DMS53 treated with DMSO at 0.1 percent for 48 hours (cell line): Measurements from ENCODE around the gene HHLA2.
"Not testable (repeated sequence)": the region's sequence is repeated elsewhere in the genome, so short reads cannot be mapped to it uniquely, and the experiment has no call there.

Source experiments
- DNase-seq: peaks from one replicate; lab custom pipeline; 2025; ENCODE audit not compliant: unreplicated experiment; lab: John Stamatoyannopoulos, UW

The HHLA2 gene

DNA sequence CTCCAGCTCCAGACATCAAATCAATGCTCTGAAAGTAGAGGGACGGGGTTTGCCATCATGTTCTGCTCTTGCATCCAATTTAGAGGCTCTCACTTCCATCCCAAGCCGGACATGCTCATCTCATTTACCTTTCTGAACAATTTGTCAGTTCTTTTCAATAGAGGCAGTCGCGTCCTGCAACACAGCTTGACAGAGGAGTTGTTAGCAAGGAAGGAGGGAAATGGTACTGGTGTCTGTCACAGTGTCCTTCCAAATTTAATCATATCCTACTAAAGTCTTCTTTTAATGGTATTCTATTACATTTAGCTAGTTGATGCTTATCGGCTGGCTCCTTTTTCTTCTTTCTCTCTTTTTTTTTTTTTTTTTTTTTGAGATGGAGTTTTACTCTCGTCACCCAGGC lies 45.6 kb downstream of the HHLA2 start:
- no peak for DNase-seq

DNA sequence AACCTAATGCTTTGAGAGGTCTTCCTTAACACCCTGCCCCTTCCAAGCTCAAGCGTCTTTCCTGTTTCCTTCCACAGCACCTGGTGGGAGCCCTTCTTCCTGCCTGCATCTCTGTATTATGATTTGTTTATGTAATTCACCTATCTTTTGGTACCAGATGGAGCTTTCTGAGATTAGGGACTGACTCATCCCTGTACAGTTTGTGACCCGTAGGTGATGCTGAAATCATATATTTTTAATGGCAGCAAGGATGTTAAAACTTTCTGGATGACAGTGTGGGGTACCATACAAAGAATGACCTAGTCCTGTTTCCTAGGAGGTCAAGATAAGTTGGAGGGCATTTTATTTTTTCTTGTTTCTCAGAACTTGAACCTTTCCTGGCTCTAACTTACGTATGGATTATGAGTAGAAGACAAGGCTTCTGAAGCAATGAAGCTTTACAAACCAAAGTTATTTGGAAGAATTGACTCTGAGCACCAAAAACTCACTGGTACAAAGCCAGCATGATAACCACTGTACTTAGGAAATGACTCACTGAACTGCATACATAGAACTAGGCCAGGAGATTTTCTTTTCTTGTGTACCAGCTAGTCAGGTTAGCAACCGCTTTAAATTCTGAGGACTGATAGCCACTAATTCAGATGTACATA lies 46.6 kb downstream of the HHLA2 start:
- no peak for DNase-seq

DNA sequence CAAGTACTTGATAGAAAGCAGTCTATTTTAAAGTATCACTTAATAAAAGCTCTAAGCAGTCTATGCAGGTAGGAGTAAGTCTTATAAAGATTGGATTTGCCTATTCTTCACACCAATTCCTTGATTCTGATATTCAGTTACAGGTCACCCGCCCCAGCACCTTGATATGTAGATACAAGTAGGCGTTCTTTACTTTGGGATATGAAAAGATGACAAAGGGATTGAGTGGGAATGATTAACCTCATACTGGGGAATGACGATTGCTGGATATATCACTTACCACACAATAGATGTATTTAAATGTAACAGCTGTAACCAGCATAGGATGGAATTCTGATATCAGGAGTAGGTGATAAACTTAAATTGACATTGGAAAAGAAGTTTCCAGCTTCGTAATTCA lies 47.1 kb downstream of the HHLA2 start:
- no peak for DNase-seq

DNA sequence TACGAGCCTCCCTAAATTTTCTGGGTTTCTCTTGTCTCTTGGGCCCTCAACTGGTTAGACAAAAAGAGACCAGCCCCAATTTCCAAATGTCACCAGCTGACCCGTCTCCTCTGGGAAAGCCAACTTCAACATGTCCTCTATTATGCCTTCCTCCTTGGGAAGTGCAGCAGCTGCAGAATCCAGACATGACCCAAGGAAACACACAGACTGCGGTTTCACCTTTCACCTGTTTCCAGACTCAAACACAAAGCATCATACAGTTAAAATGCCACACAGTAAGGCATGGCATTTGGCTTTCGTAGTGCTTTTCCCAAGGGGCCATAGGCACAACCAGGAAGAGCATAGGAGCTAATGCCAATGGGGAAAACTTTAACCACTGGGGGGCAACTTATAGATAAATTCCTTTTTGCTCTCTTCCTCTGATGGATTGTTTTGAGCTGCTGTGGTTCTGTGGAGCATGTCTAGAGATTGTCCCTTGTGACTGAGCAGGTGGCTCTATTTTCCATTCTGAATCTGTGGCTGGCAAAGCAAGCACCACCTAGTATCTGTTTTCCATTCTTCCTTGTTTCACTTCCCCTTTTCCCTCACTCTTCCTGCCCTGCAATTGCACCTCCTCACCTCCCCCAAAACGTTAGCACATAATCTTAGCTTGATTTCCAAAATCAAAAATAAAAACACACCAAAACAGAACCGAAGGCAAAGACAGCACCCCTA lies 49.3 kb downstream of the HHLA2 start:
- DNase-seq: no peak

DNA sequence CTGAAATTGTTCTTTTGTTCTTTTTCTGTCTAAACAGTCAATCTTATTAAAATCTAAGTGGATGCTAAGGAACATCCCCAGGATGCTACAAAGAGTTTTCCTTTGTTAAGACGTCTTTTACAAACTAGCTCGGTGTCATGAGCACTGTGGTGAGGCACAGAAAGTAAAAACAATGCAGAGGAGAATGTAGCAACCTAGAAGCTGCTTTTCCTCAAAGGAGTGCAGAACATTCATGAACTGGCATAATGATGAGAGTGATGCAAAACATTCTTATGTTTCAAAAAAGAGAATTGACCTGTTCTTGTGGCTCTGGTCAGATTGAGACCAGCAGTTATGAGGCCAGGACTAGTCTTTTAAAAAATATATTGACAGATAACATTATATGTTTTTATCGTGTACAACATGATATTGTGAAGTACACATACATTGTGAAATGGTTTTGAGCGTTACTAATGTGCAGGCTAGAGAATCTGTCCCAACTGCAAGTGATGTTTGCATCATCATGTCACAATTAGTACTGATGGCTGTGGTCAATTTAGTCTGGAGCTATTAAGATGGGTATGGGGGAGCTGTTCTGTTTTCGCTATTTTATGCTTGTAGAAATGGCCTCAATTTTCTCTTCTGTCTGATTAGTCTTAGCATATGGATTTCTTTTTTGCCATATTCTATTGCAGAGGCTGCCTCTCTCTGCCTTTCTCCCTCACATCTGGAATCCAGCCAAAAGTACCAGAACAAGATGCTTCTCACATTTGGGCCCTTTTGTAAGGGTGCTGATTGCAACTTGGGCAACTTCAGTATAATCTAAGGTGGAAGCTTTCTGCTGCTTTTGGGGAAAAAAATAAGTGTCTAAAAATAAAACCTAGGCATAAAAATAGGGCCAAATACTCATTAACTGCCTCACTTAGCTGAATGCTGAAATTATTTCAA lies 50.2 kb downstream of the HHLA2 start:
- DNase-seq: no peak

DNA sequence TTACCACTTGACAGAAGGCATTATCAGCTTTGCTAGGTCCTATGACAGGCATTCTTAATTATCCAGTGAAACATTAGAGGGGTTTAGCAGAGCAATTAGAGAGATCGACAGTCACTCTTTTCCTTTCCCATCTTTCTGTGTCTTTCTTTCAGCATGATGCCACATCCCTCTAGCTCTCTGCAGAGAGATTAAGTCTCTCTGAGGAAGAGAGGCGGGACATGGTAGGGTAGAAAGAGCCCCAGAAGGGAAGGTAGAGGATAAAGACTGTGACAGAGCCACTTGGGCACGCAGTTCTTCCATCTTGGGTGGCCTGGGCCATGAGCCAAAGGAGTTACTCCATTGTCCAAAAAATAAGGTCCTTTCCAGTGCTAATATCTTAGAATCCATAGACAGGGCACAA lies 55.8 kb downstream of the HHLA2 start:
- DNase-seq: no peak

DNA sequence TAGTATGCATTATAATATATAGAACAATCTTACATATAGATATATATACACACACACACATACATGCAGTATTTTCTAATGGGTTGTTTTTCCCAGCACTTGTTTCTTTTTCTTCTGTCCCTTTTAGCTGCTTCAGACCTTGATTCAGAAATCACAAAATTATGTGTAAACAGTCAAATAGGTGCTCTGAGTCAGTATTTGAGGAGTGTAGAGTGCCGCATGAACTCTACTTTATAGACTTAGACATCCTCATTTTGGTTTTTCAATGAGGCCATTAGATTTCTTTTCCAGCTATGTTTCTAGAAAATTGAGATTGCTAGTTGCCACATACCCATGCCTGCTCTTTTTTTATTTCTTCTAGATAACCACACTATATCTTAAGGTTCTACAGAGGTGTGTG lies 58.2 kb downstream of the HHLA2 start:
- no peak for DNase-seq

DNA sequence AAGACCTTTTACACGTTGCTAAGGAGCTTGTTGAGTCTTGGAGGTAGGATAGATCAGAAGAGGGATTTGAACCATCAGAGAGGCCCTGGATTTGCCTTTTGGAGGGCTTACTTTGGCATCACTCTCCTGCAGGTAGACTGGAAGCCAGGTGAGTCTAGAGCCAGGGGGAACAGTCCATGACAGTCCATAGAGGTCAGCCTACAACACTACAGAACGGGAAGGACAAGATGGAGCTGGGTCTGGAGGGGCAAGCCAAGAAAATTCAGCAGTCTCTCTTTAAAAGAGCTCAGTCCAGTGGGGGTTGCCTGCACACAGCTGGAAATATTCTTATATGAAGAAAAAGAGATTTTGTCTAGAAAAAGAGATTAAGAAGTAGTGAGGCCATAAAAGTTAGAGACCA lies 60.7 kb downstream of the HHLA2 start:
- no peak for DNase-seq

DNA sequence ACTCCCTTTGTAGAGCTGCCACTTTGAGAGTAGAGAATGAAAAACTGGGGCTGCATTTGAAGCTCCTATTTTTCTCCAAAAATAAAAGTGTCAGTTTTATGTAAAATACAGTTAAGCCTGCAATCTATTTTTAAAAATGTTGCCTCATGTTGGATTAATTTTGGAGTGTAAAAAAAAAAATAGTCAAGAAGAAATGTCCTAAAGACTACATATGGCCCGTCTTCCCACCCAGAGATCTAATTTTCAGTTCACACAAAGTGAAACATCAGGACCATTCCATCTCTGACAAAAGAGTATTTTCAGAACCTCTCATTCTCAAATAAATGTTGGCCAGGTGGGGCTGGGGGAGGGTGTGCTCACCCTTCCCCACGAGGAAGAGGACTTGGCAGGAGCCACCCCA lies 62.7 kb downstream of the HHLA2 start:
- DNase-seq: no peak

DNA sequence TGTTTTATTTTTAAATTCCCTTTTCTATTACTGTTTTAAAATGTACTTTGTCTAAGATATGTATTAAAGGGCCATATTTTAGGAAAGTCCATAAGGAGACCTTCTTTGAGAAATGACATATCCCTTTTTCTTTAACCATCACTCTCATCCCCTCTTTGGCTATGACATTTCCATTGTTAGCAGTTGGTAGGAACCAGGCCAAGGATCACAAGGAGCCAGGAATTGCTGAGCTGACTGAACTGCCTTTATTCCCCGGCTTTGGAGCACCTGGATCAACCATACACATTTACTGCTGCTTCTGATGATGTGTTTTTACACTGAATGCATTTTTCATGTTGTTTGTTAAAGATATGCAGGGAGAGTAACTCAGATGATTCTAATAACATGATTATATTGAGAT lies 79.7 kb downstream of the HHLA2 start:
- no peak for DNase-seq

DNA sequence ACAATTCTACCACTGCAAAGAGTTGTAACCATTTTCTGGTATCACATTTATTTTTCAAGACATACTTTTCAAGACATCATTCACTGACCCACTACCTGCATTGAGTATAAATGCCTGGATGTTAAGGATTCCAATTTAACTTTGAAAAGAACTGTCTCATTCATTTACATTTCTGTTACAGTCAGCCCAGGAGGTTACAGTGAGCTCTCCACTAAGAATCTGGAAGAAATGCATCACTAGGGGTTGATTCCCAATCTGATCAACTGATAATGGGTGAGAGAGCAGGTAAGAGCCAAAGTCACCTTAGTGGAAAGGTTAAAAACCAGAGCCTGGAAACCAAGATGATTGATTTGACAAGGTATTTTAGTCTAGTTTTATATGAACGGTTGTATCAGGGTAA lies 81.0 kb downstream of the HHLA2 start:
- no peak for DNase-seq

DNA sequence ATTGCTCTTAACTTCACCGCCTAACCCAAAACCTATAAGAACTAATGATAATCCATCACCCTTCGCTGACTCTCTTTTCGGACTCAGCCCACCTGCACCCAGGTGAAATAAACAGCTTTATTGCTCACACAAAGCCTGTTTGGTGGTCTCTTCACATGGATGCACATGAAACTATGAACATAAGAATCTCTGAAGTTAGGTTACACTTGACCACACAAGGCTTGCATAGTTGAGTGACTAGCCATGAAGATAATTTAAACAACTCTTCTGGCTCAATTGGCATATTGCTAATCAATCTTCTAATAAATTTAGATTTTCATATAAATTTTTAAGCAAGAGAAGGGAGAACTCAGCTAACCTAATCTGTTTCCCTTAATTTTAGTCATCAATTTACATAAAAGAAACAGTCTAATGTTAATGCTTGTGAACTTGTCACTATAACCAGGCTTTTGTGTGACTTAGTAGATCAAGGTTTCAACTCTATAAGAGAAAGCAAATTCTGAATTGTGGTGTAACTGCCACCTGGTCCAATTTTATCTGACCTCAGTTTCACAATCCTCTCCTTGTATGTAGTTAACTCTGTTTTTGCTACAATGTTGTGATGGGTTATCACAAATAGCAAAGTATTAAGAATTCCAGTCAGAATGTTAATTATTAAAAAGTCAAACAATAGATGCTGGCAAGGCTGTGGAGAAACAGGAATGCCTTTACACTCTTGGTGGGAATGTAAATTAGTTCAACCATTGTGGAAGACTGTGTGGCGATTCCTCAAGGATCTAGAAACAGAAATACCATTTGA lies 82.0 kb downstream of the HHLA2 start:
- DNase-seq: no peak

DNA sequence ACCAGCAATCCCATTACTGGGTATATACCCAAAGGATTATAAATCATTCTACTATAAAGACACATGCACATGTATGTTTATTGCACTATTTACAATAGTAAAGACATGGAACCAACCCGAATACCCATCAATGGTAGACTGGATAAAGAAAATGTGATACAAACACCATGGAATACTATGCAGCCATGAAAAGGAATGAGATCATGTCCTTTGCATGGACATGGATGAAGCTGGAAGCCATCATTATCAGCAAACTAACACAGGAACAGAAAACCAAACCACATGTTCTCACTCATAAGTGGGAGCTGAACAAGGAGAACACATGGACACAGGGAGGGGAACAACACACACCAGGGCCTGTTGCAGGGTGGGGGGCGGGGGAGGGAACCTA lies 82.6 kb downstream of the HHLA2 start:
- DNase-seq: not testable (repeated sequence)

DNA sequence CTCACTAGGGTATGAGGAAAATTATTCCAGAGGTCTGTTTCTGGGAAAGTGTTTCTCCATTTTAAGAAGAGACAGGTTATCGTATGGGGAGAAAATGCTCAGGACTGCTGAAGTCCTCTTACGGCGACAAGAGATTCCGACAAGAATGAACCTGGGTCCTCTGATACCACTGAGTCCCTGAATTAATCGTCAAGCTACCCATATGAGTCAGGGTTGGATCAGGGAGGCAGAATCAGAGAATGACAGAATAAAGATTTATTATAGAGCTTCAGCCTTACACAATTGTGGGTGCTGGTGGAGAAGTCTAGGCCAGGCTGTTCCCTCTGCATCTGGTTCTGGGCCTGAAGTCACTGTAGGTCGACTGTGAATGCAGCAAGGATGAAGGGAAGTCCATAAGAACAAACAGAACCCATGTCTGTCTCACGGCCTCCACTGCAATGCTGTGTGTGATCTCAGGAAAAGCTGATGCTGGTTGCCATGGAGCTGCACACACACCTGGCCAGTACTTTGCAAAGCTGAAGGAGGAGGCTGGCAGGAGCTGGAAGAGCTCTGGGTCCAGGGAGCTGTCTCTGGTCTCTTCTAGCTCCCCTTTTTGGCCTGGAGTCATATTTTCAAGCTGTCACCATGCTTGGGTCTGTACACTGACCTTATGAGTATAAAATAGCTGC lies 83.9 kb downstream of the HHLA2 start:
- peak; percentile 1 for DNase-seq

DNA sequence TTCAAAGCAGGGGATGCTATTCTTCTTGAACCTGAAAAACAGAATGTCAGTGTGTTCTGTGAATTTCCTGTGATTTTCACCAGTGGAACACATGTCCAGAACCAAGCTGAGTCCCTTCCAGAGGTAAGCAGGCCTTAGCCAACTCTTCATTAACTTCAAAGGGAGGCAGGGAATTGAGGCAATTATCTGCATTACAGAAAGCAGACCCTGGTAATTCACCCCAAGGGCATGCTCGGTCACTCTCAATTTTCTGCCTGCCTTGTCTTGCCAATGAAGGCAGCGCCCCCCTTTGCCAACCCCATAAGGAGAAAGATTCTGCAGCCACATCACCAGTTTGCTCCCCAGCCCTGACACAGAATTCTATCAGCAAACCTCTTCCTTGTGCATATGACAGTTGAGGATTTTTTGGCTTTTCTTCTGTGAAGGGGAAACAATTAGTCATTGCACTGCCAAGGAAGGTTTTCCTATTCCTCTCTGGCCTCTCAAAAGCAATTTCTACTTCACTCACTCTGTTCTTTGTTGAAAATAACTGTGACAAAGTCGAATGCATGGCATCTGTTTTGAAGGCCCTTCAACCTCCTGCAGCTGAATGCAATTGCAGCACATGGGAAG lies 85.3 kb downstream of the HHLA2 start:
- no peak for DNase-seq

DNA sequence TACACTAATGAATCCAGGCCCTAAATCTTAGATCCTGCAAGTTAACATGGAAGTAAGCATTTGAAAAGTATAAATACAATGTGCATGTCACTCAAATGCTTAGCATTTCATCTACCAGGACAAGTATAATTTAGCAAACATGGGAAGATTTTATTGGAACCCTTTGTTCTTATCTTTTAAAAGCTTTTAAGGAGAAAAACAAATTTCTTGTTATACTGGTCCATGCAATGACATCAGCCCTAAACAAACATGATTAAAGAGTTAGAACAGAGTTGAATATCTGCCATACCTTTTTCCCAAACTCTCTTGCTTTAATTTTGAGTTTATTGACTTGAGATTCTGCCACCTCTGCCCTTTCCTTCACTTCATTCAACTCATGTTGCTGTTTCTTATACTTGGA lies 87.0 kb downstream of the HHLA2 start:
- DNase-seq: no peak

DNA sequence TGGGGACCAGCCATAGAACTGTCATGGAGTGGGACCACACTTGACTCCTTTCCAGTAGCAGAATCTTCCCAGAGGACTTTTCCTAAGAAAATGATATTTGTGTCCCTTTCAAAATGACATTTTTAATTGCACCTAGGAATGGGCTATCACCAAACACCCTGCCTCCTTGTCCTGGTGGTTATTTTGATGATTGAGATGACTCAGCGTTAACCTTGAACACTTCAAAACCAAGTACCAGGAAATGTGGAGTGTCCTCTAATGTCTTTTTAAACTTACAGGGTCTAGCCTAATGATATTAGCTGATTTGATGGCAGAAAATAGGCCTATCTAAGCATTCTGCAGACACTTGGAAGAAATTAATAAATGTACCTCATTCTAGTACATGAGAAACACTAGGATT lies 90.7 kb downstream of the HHLA2 start:
- DNase-seq: peak; percentile 18

DNA sequence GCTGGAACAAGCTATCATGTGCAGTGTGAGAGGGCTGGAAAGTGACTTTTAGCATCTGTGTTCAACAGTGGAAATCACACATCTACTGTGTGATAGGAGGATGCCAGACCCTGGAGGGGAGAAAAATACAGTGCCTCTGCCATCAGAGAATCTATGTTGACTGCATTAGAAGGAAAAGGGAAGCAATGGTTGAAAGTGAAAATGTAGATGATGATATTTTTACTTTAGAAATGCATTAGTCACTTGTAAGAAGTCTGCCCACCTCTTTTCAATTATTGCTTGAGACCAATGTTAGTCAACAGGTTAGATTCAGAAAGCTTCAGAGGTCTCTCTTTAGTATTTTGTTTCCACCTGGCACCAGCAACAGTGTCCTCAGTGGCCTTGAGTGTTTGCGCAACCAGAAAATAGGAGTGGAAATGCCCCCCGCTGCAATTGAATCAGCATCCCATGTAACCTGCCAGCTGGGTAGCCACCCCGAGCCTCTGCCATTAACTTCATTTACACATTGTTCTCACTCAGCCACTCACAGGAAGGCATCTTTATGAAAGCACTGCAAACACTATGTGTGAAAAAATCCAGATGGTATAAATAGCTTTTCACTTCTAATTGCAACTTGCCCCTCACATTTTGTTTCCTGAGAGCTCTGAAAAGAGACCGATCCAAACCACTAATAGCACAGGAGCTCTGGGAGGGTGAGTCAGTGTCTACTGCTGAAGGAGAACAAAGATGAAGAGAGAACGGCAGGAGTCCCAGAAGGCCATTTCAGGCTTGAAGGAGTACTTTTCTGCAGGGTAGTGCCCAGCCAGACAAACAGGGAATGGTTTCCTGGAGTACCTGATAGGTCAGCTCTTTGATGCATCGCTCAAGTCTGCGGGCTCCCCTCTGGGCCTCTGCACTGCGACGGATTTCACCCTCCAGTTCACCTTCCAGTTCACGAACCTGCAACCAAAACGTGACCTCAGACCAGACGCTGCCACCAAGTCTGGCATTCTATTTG lies 92.1 kb downstream of the HHLA2 start:
- no peak for DNase-seq

DNA sequence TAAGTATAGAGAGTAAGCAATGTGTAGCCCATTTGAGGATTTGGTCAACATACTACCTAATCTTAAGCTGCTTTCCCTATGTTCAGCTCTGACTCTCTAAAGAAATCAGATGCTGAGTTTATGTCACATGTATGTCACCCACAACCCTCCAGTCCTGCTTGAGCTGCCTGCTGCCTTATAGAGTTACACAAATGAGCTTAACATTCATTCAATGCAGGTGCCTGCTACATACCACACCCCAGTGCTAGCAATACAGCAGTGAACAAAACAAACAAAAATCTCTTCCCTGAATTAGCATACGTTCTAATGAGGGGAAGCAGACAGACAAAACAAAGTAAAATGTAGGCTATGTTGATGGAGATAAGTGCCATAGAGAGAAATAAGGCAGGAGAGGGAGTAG lies 93.0 kb downstream of the HHLA2 start:
- no peak for DNase-seq
